GM18858 (cell line): Measurements from ENCODE around the gene LRRC10B.

ENCODE experiments used
- ATAC-seq: cut with Tn5 transposase; IDR thresholded peaks from one replicate; pipeline ENCODE4 v1.9.1; 2021; ENCODE audit not compliant: unreplicated experiment

Gene LRRC10B

GRCh38 chr11:61543606-61544306, 35.2 kb downstream of the LRRC10B start:
- ATAC-seq, result no peak

GRCh38 chr11:61544466-61544865, 35.9 kb downstream of the LRRC10B start:
- ATAC-seq, result no peak

GRCh38 chr11:61545341-61545740, 36.8 kb downstream of the LRRC10B start:
- ATAC-seq, result no peak

- ATAC-seq, result no peak
Observed at GRCh38 chr11:61545921-61546320, 37.4 kb downstream of the LRRC10B start.

GRCh38 chr11:61546663-61547062, 38.1 kb downstream of the LRRC10B start:
- no peak for ATAC-seq

GRCh38 chr11:61547246-61547645, 38.7 kb downstream of the LRRC10B start:
- ATAC-seq, result no peak

- ATAC-seq, result no peak
Observed at GRCh38 chr11:61549177-61549576, 40.6 kb downstream of the LRRC10B start.

GRCh38 chr11:61549662-61550568, 41.4 kb downstream of the LRRC10B start:
- ATAC-seq, result no peak

- no peak for ATAC-seq
Observed at GRCh38 chr11:61550665-61551227, 42.2 kb downstream of the LRRC10B start.

- ATAC-seq, result no peak
Observed at GRCh38 chr11:61551634-61552033, 43.1 kb downstream of the LRRC10B start.

- no peak for ATAC-seq
Observed at GRCh38 chr11:61552108-61552635, 43.6 kb downstream of the LRRC10B start.

- no peak for ATAC-seq
Observed at GRCh38 chr11:61553373-61554171, 45.0 kb downstream of the LRRC10B start.

GRCh38 chr11:61554172-61554988, 45.8 kb downstream of the LRRC10B start:
- no peak for ATAC-seq

GRCh38 chr11:61555051-61555969, 46.8 kb downstream of the LRRC10B start:
- ATAC-seq, result no peak

- no peak for ATAC-seq
Observed at GRCh38 chr11:61555978-61556377, 47.4 kb downstream of the LRRC10B start.

- no peak for ATAC-seq
Observed at GRCh38 chr11:61556621-61557020, 48.1 kb downstream of the LRRC10B start.
